ENCODE results near the gene IFNB1. TPM values are rescaled to one million over a fixed set of nuclear protein-coding genes. Genes with fewer than 3 reads are reported as not detected.

IFNB1 gene
- total RNA-seq, 1 experiment from 2014 or later = not detected

DNA sequence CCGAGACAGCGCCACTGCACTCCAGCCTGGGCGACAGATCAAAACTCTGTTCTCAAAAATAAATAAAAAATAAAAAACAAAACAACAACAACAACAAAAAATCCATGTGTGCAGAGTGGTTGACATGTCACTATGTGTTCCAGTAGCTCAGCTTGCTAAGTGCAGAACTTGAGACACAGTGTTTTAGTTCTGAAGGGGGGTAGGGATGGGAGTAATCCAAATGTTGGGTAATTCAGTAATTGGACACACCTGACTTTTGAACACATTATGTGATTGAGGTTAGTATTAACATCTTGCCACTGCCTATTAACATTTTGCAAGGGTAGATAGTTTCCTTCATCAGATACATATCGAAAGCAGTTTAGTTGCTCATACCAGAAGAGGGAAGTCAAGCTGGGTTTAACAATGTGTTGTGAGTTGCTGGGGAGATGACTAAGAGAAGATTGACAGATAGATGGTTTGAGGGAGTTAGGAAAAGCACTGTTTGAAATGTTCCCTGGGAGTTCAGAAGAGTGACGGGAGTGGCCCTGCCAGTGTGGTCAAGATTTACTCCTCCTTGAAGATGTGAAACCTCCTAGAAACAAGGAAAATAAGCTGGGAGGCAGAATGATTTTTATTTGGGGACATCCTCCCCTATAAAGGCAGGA lies 47.2 kb downstream of the IFNB1 start:
- peak; percentile 13 for DNase-seq
- Histone ChIP-seq H4K20me1 (ENCODE audit: low read length) (no peaks in the 10 kb centered on the region), H3K9me2 (replicated peaks; ENCODE audit: low read length) (no peaks in the 10 kb centered on the region), H3F3A (ENCODE audit: low read length, unreplicated experiment) (no peaks in the 10 kb centered on the region), H3K4me3 (ENCODE audit: low read length) (no peak overlapping the region), H3K79me2 (ENCODE audit: low read length) (no peaks in the 10 kb centered on the region), H2AFZ (ENCODE audit: low read length) (no peak overlapping the region), H3K4me2 (ENCODE audit: low read length) (no peak overlapping the region), H3K27ac (ENCODE audit: low read length) (no peak overlapping the region), H3K9ac (ENCODE audit: low read length) (no peak overlapping the region), H3K27me3 (ENCODE audit: low read length) (no peaks in the 10 kb centered on the region), H3K9me3 (ENCODE audit: low read length) (no peaks in the 10 kb centered on the region), H3K4me1 (ENCODE audit: insufficient read depth, low read length) (peaks cover 8% of the 10 kb centered on the region), H3K36me3 (ENCODE audit: low read depth, low read length) (no peaks in the 10 kb centered on the region)
- intact Hi-C loops (cut with micrococcal nuclease) = no loop called here
- no TSS peak for BruUV-seq (replicated peaks)
- CTCF ChIA-PET = interaction anchor here (0.6 kb wide), 1 partner anchor 81 kb away, joined by 12 read pairs; no protein-coding TSS in a partner anchor
- TF ChIP-seq EZH2 (IDR thresholded peaks at IDR 0.05; ENCODE audit: low read length, unreplicated experiment) (no peak), EZH2phosphoT487 (IDR thresholded peaks at IDR 0.05; ENCODE audit: borderline replicate concordance, low read length) (no peak)
- TF ChIP-seq, protein P1, sequence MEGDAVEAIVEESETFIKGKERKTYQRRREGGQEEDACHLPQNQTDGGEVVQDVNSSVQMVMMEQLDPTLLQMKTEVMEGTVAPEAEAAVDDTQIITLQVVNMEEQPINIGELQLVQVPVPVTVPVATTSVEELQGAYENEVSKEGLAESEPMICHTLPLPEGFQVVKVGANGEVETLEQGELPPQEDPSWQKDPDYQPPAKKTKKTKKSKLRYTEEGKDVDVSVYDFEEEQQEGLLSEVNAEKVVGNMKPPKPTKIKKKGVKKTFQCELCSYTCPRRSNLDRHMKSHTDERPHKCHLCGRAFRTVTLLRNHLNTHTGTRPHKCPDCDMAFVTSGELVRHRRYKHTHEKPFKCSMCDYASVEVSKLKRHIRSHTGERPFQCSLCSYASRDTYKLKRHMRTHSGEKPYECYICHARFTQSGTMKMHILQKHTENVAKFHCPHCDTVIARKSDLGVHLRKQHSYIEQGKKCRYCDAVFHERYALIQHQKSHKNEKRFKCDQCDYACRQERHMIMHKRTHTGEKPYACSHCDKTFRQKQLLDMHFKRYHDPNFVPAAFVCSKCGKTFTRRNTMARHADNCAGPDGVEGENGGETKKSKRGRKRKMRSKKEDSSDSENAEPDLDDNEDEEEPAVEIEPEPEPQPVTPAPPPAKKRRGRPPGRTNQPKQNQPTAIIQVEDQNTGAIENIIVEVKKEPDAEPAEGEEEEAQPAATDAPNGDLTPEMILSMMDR (conservative IDR thresholded peaks at IDR 0.05; ENCODE audit: low read depth, low read length) = no peak
- peak; percentile 43; the same call in 1 of the 2 replicates for ATAC-seq
- POLR2A ChIA-PET (ENCODE audit: unreplicated experiment) = no interaction called here

GRCh38 chr9:21029661-21030060 lies 48.1 kb downstream of the IFNB1 start:
- ATAC-seq = no peak
- CTCF ChIA-PET = no interaction called here
- no TSS peak for BruUV-seq (replicated peaks)

DNA sequence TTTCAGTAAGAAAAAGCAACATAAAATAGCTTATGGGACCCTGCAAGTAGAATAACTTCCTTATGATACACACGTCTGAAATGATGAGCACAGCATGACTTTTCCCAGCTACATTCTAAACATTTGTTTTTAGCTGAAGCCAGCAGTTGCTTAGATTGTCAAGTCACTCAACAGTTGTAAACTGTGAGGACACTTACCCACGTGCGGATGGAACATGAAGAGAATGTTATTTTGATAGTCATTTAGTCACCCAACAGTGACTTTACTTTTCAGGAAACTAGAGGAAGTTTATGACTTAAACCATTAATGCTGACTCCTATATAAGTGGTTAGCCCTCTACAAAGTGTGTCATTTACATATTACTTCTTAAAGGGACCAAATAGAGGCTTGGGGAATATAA lies 49.3 kb downstream of the IFNB1 start:
- Histone ChIP-seq H3K4me2 (ENCODE audit: low read length) (no peak overlapping the region), H3K9me2 (replicated peaks; ENCODE audit: low read length) (no peaks in the 10 kb centered on the region), H3K9me3 (ENCODE audit: low read length) (no peaks in the 10 kb centered on the region), H3K4me3 (ENCODE audit: low read length) (no peak overlapping the region), H3K79me2 (ENCODE audit: low read length) (no peaks in the 10 kb centered on the region), H4K20me1 (ENCODE audit: low read length) (no peaks in the 10 kb centered on the region), H3K36me3 (ENCODE audit: low read depth, low read length) (no peaks in the 10 kb centered on the region), H3K27me3 (ENCODE audit: low read length) (no peaks in the 10 kb centered on the region), H3F3A (ENCODE audit: low read length, unreplicated experiment) (no peaks in the 10 kb centered on the region), H3K9ac (ENCODE audit: low read length) (no peak overlapping the region), H3K27ac (ENCODE audit: low read length) (no peak overlapping the region), H2AFZ (ENCODE audit: low read length) (no peak overlapping the region), H3K4me1 (ENCODE audit: insufficient read depth, low read length) (peaks cover 8% of the 10 kb centered on the region)
- DNase-seq (no peak), ATAC-seq (no peak)
- TF ChIP-seq EZH2 (IDR thresholded peaks at IDR 0.05; ENCODE audit: low read length, unreplicated experiment) (no peak), EZH2phosphoT487 (IDR thresholded peaks at IDR 0.05; ENCODE audit: borderline replicate concordance, low read length) (no peak)
- TF ChIP-seq, protein P1 (conservative IDR thresholded peaks at IDR 0.05; ENCODE audit: low read depth, low read length) = no peak
- CTCF ChIA-PET = no interaction called here
- intact Hi-C loops (cut with micrococcal nuclease) = no loop called here
- POLR2A ChIA-PET (ENCODE audit: unreplicated experiment) = no interaction called here
- BruUV-seq (replicated peaks) = no TSS peak

More at GRCh38 chr9:21029661-21030060, 48.1 kb downstream of the IFNB1 start:
- no peak overlapping the region for H3K27ac ChIP-seq (ENCODE audit: low read length)
- H2AFZ ChIP-seq (ENCODE audit: low read length) = no peak overlapping the region
- H3K4me2 ChIP-seq (ENCODE audit: low read length) = no peak overlapping the region
- H3K9me2 ChIP-seq (replicated peaks; ENCODE audit: low read length) = no peaks in the 10 kb centered on the region
- no peaks in the 10 kb centered on the region for H3K36me3 ChIP-seq (ENCODE audit: low read depth, low read length)
- peaks cover 8% of the 10 kb centered on the region for H3K4me1 ChIP-seq (ENCODE audit: insufficient read depth, low read length)
- TF ChIP-seq, protein P1 (conservative IDR thresholded peaks at IDR 0.05; ENCODE audit: low read depth, low read length) = no peak
- no peak for TF ChIP-seq EZH2phosphoT487 (IDR thresholded peaks at IDR 0.05; ENCODE audit: borderline replicate concordance, low read length)
- no peak for TF ChIP-seq EZH2 (IDR thresholded peaks at IDR 0.05; ENCODE audit: low read length, unreplicated experiment)
- H3K79me2 ChIP-seq (ENCODE audit: low read length) = no peaks in the 10 kb centered on the region
- no peak overlapping the region for H3K9ac ChIP-seq (ENCODE audit: low read length)
- no peak for DNase-seq
- no peaks in the 10 kb centered on the region for H3K27me3 ChIP-seq (ENCODE audit: low read length)
- H4K20me1 ChIP-seq (ENCODE audit: low read length) = no peaks in the 10 kb centered on the region
- no peaks in the 10 kb centered on the region for H3K9me3 ChIP-seq (ENCODE audit: low read length)
- POLR2A ChIA-PET (ENCODE audit: unreplicated experiment) = no interaction called here
- no peak overlapping the region for H3K4me3 ChIP-seq (ENCODE audit: low read length)
- no peaks in the 10 kb centered on the region for H3F3A ChIP-seq (ENCODE audit: low read length, unreplicated experiment)
- intact Hi-C loops (cut with micrococcal nuclease) = no loop called here

Data from PC-3 (cell line).